OCI-M2 (cell line): ENCODE results near the gene ZNF326.
"Not testable (repeated sequence)": the region's sequence is repeated elsewhere in the genome, so short reads cannot be mapped to it uniquely, and the experiment has no call there.

Experiments
- DNase-seq: peaks from one replicate; lab custom pipeline; 2025; ENCODE audit not compliant: unreplicated experiment; lab: John Stamatoyannopoulos, UW

The ZNF326 gene

DNA sequence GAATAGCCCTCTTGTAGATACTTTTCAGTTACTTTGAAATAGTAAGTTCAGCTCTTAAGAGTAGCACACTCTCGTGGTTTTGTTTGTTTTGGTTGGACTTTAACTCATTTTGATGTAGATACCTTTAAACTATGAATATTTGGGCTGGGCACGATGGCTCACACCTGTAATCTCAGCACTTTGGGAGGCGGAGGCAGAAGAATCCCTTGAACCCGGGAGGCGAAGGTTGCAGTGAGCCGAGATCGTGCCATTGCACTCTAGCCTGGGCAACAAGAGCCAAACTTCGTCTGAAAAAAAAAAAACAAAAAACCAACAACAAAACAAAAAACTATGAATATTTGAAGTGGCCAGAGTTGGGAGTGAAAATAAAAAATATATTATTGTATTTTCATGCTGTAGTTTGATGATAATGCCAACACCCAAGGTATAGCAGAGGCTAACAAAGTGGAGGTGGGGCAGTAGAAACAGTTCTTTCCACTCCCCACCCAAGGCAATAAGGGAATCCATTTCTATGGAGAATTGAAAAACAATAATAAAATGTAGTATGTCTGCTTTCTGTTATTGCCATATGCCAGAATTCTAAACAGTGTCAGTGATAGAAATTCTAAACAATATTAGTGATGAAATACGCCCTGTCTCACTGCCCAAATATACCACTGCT lies 1.7 kb downstream of the ZNF326 start:
- no peak for DNase-seq

DNA sequence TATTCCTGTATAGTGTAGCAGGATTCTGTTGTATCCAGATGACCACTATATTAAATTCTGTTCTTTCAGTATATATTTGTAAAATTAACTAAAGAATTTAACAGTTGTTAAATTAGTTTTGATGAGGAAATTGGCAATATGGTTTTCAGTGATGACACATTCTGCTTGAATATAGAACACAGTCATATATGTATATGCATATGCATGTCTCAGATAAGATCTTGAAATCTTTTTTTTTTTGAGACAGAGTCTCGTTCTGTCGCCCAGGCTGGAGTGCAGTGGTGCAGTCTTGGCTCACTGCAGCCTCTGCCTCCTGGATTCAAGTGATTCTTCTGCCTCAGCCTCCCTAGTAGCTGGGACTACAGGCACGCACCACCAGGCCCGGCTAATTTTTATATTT lies 2.2 kb downstream of the ZNF326 start:
- DNase-seq, result not testable (repeated sequence)

DNA sequence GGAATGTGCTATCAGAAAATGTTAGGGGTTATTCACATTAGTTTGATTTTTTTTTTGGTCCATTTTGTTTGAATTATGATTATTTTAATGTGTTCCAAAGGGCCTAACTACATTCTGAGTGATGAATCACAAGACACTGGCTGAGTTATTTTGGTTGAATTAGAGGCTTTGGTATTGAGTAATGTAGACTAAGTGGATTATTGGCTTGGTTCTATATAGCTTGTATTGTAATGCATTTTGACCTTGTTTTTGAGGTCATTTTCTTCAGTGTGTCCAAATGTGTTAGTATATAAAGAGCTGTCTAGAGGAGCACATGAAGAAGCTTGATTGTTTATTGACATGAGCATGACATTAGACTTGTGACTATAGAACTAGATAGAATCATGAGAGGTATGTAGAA lies 3.4 kb downstream of the ZNF326 start:
- DNase-seq, result no peak

DNA sequence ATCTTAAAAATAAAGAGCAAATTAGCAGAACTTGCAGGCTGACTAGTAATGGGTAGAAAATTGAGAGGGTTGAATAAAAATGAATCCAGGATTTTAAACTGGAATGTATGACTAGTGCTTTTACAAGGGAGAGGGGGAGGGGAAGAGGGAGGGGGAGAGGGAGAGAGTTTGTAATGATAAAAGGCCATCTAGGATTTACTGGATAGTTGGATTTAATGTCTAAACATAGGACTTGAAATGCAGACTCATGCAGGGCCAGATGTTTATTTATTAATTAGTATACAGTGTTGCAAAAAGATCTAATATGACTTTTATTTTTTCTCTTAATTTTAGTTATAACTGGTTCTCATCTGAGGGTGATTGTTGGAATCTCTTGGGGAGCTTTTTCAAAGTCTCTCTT lies 4.3 kb downstream of the ZNF326 start:
- DNase-seq, result no peak

DNA sequence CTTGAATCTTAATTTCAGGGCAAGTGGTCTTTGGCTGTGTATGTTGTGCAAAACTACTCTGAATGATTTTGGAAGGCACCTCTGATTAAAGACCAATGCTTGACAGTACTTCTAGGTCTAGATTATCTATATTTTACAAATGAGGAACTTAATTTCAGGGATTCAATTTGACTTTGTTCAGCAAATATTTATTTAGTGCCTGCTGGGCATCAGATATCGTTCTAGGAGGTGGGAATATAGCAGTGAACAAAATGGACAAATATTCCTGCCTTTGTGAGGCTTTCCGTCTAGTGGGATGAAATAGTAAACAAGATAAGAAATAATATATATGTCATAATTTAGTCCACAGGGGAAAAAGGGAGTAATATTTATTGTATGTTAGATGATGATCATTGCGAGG lies 4.7 kb downstream of the ZNF326 start:
- DNase-seq, result no peak

DNA sequence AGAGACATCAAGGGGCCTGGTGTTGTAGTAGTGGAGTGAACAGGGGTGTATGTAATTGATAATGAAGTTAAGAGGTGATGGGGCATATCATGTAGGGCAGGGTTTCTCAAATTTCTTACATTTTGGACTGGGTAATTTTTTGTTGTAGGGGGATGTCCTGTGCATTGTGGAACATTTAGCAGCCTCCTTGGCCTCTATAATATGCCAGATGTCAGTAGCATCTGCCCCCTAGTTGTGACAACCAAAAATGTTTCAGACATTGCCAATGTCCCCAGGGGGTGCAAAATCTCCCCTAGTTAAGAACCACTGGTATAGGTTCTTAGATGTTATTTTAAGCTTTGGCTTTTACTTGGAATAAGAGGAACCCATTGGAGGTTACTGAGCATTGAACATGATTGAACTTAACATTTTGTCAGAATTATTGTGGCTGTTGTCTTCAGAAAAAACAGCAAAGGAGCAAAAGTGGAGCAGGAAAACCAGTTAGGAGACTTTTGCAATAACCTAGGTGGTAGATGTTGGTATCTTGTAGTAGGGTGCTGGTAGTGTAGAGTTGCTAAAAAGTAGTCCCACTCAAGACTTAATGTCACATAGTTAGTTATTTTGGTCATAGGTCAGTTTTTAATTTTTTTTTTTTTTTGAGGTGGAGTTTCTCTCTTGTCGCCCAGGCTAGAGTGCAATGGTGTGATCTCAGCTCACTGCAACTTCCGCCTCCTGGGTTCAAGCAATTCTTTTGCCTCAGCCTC lies 6.2 kb downstream of the ZNF326 start:
- no peak for DNase-seq

DNA sequence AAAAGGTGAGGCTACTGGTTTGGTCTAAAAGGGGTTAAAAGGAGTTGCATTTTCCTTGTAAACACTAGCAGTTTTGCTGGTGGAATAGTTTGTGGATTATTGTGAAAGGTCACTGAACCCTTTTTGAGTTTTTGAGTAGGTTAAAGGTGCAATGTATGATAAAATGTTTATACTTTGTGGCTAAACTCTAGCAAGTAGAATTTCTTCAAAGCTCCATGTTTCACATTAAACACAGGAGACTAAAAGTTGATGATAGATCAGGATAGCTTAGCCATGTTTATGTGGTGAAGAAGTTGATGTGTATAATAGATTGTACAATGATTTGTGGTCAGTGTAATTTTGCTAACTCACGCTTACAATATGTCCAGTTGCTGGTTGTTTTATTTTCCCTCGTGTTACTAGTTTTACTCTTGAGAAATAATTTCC lies 13.1 kb downstream of the ZNF326 start:
- DNase-seq, result no peak

DNA sequence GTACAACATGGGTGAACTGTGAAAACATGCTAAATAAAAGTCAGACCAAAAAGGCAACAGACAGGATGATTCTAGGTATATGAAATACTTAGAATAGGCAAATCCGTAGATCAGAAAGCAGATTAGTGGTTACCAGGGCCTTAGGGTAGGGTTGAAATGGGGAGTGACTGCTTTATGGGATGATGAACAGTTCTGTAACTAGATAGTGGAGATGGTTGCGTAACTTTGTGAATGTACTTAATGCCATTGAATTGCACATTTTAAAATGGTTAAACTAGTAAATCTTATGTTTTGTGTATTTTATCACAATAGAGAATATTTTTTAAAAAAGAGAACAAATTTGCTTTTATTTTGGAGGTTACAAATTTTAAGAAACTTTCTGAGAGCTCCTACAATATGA lies 17.4 kb downstream of the ZNF326 start:
- DNase-seq, result no peak

DNA sequence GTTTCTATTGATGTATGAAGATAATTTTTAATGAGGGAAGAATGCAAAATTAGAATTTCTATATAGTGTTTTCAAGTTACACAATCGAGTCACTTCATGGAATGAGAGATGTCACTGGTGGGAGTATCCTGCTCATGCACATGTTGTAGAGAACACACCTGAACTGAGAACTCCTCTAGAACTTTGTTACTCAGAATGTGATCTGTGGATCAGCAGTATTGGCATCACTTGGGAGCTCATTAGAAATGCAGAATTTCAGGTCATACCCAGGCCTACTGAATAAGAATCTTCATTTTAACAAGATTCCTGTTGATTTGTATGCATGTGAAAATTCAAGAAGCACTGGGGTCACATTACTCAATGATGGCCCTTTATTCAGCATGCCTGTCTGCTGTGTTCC lies 28.8 kb downstream of the ZNF326 start:
- no peak for DNase-seq

DNA sequence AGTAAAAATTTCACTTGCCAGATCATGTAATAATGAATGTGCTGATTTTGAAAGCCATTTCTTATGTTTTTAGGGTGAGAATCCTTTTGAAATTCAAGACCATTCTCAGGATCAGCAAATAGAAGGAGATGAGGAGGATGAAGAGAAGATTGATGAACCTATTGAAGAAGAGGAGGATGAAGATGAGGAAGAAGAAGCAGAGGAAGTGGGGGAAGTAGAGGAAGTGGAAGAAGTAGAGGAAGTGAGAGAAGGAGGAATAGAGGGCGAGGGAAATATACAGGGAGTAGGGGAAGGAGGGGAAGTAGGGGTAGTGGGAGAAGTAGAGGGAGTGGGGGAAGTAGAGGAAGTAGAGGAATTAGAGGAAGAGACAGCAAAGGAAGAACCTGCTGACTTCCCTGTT lies 32.4 kb downstream of the ZNF326 start:
- DNase-seq, result no peak

DNA sequence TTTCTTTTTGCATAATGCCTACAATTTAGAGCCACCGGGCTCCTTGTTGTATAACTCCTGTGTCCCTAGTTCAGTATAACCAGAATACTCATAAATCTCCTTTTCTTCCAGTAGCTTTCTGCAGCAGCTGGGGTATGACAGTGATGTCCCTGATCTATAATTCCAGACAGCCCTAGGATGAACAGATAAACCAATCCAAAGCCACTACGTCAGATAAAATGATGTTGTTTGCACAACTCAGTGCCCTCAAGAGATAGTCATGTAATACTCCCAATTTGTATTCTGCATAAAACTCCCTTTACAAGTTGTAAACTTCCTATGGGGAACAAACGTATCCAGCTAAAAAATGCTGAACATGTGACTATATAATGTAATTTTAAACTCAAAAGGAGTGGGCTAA lies 44.7 kb downstream of the ZNF326 start:
- no peak for DNase-seq

DNA sequence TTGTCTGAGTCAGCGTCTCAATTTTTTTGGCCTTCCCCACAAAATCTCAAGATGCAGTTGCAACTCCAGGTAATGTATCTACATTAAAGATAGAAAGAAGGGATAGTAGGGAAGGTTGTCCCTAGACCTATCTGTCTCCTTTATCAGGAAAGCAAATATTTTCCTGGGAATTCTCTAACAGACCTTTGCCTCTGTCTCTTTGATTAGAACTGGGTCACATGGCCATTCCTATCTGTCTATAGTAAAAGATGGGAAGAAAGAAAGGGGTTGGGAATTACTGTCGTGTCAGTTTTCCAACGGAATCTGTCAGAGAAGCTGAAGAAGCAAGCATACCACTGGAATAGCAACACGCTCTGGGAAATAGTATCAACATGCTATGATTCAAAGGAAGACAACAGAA lies 48.7 kb downstream of the ZNF326 start:
- no peak for DNase-seq

DNA sequence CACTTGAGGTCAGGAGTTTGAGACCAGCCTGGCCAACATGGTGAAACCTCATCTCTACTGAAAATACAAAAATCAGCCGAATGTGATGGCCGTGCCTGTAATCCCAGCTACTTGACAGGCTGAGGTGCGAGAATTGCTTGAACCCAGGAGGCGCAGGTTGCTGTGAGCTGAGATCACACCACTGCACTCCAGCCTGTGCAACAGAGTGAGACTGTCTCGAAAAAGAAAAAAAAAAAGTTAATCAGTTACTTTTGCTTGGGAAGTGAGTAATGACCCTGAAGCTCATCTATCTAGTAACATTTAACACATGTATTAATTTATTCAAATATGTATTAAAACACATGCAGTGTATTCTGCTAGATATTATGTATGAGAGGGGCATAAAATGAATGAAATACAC lies 49.4 kb downstream of the ZNF326 start:
- DNase-seq, result no peak

DNA sequence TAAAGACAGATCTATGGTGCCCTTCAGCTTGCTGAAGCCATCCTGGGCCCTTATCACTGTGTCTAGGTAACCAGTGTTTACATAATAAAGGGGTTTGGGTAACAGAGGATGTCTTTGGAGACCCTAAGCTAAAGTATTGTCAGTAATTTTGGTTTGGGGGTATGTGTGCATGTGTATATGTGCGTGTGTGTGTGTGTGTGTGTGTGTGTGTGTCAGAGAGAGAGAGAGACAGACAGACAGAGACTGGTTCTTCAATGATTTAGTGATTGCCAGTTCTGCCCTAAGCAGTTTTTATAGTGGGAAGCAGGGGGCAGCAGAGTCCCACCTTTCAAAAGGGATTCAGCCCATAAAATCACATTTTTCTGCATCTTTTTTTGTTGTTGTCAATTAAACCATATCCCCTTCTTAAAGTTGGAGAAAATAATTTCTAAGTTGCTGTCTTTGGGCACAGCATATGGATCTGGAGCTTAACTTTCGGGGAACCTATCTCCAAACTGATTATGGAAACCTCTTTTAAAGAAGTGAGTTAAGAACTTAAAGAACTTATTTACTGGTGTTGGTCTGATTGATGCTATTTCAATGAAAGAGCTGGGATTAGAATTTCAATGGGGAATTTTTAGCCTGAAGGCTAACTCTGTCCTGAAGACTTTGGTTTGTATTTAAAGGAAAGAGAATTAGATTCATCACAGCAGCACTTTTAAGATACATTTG lies 51.1 kb downstream of the ZNF326 start:
- DNase-seq, result no peak

DNA sequence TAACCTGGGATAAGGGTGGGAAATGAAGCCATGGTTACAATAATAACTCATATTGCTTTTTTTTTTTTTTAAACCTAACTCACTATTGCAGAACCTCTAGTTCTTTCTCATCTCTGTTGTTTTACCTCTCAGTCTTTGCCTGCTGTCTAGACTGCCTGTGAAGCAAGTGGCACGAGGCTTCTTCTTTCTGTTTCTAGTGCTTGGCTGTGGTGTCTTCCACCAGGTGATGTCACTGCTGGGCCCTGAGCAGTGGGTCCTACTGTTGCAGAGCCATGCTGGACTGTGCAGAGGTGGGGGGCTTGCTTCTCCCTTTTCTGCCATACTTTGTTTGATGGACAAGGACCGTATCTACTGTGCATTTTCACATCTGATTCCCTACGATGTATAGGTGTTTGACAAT lies 51.7 kb downstream of the ZNF326 start:
- no peak for DNase-seq

DNA sequence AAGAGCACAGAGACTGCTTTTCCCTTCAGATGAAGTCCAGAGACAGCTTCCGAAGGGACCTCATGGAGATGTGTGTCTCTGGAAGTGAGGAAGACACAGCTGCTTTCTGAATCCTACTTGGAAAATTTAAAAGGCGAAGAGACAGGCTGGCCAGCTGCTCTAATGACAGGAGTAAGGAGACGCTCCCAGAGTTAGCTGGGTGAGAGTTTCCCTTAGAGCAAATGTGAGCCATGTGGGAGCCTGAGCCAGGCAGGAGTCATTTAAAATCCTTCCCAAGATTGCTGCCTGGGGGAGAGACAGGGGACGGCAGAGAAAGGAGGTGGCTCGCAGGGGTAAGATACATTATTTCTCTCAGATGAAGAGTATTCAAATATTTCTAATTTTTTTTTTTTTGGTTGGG lies 53.1 kb downstream of the ZNF326 start:
- no peak for DNase-seq

DNA sequence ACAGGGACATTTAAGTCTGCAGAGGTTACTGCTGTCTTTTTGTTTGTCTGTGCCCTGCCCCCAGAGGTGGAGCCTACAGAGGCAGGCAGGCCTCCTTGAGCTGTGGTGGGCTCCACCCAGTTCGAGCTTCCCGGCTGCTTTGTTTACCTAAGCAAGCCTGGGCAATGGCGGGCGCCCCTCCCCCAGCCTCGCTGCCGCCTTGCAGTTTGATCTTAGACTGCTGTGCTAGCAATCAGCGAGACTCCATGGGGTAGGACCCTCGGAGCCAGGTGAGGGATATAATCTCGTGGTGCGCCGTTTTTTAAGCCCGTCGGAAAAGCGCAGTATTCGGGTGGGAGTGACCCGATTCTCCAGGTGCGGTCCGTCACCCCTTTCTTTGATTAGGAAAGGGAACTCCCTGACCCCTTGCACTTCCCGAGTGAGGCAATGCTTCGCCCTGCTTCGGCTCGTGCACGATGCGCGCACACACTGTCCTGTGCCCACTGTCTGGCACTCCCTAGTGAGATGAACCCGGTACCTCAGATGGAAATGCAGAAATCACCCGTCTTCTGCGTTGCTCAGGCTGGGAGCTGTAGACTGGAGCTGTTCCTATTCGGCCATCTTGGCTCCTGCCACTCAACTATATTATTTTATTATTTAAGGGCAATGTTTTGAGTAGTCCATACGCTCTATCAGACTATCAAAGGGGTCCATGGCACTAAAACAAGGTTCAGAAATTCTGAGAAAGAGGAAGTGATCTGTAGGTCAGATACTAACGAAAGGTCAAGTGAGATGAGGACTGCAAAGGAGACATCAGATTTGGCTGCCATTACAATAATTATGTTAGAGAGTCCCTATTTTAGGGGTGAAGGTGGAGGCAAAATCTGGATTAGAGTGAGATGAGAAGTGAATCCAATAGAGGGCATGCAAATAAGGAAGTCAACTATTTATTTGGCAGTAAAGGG lies 68.1 kb downstream of the ZNF326 start:
- not testable (repeated sequence) for DNase-seq

DNA sequence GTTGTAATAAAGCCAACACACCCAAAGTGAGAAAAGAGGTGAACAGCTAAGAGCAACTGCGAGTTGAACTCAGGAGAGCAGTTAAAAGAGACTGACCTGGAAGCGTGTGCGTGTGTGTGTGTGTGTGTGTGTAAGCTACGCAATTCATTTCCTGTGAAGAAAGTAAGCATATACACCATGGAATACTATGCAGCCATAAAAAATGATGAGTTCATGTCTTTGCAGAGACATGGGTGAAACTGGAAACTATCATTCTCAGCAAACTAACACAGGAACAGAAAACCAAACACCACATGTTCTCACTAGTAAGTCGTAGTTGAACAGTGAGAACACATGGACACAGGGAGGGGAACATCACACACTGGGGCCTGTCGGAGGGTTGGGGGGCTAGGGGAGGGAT lies 69.2 kb downstream of the ZNF326 start:
- not testable (repeated sequence) for DNase-seq

DNA sequence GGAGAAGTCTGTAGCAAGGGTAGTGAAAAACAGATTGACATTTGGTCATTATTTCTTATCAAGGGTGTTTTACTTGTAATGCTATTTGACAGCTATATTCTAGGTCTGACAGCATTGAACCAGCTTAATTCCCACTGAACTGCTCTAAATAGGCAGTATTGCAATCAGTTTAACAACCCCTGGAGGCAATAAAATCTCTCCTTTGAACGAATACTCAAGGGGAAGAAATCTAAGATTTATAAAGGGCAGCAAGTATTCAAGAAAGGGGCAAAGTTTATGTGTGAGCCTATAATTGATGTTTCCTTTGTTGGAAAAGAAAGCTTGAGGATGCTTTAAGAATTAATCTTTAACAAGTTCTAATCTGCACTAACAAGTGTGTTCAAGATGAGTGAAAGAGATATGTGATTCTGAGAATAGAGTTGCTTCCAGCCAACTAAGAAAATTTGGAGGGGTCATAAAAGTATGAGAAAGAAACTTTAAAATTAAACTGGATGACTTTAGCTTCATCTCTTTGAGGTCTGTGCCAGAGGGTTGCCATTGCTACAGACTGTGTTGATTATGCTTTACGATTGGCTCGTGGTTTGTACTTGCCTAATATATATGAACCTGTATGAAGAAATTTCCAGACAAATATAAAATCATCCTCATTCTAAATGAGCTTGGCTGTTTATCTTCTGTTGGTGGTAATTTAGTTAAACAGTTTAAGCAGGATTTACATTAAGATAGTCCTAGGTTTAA lies 72.5 kb downstream of the ZNF326 start:
- no peak for DNase-seq

DNA sequence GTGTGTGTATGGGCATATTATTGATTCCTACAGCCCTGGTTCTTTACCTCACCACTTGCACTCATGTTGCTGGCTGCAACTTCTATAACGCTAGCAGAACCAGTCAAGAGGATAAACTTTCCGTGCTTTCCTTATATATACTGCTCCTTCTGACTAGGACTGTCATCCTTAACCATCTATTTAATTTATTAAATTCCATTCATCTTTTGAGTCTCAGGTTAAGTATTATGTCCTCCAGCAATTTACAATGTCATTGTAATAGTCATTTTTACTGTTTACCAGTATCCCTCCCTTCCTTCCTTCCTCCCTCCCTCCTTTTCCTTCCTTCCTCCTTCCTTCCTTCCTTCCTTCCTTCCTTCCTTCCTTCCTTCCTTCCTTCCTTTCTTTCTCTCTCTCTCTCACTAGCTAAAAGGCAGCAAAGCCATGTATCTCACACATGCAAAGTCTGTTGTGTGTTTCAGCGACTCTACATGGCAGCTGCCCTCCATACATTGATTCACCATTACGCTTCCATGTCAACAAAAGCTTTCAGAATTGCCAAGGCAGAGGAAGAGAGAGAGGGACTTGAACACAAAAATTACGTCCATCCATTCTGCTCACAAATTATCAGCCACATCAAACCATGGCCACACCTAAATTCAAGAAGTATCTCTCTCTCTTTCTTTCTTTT lies 73.8 kb downstream of the ZNF326 start:
- no peak for DNase-seq
